NCI-H128 (cell line): ENCODE data around the gene FARP2.
"Not testable (repeated sequence)": the region's sequence is repeated elsewhere in the genome, so short reads cannot be mapped to it uniquely, and the experiment has no call there.

ENCODE experiments used
- DNase-seq: peaks from one replicate; lab custom pipeline; 2025; ENCODE audit not compliant: unreplicated experiment; lab: John Stamatoyannopoulos, UW

FARP2 gene, protein sequence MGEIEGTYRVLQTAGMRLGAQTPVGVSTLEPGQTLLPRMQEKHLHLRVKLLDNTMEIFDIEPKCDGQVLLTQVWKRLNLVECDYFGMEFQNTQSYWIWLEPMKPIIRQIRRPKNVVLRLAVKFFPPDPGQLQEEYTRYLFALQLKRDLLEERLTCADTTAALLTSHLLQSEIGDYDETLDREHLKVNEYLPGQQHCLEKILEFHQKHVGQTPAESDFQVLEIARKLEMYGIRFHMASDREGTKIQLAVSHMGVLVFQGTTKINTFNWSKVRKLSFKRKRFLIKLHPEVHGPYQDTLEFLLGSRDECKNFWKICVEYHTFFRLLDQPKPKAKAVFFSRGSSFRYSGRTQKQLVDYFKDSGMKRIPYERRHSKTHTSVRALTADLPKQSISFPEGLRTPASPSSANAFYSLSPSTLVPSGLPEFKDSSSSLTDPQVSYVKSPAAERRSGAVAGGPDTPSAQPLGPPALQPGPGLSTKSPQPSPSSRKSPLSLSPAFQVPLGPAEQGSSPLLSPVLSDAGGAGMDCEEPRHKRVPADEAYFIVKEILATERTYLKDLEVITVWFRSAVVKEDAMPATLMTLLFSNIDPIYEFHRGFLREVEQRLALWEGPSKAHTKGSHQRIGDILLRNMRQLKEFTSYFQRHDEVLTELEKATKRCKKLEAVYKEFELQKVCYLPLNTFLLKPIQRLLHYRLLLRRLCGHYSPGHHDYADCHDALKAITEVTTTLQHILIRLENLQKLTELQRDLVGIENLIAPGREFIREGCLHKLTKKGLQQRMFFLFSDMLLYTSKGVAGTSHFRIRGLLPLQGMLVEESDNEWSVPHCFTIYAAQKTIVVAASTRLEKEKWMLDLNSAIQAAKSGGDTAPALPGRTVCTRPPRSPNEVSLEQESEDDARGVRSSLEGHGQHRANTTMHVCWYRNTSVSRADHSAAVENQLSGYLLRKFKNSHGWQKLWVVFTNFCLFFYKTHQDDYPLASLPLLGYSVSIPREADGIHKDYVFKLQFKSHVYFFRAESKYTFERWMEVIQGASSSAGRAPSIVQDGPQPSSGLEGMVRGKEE

DNA sequence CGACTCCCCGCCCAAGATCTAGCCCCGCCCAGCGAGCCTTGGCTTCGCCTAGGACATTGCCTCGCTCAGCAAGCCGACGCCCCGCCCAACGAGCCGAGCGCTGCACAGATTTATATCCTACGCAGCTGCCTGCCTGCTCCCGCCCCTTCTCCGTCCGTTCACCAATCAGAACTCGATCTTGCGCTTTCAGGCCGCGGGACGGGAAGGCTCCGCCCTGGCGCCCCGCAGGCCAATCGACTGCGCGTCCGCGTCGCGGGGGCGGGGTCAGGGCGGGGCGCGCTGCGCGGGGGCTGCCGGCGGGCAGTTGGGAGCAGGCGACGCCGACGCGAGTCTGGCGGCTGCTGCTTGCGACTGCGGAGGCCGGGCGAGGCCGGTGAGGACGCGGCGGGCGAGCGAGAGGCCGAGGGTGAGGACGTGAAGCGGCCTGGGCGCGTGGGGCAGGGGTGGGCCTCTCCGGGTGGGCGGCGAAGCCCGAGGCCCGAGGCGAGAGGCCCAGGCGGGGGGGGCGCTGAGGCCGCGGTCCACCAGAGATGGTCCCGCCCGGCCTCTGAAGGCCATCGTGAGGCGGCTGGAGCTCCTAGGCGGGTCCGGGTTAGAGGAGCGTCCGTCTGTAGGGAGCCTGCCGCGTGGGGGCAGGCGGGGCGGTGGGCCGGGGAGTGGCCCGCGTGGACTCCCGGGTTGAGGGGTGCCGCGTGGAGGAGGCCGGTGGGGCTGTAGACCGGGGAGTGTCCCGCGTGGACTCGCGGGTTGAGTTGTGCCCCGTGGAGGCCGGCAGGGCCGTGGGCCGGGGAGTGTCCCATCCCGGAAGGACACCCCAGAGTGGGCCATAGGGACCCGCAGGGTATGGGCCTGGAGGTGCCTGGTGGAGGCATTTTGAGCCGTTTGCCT lies at the start of gene FARP2:
Gene FARP2 (plus strand): TSS at position 303 of the 888 bp plus-strand sequence. CDS start 16,823 bp downstream, outside the sequence.
- DNase-seq: peak; percentile 91

DNA sequence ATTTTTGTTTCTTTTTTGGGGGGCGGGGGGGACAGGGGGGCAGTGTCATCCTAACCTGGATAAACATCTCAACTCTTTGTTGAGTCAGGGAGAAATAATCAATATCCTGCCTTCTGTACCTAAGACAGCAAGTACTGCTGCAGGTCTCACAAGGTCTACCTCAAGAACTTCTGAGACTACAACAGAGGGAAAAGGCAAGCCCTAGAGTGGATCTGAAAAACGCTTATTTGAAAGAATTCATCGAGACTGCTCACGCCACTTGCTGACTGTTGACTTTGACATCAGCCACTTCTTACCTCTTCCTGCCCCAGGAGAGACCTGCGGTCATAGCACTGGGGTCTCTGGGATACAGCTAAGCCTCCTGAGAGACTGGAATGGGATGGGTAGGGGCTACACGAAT lies 49.0 kb upstream of the FARP2 start:
- DNase-seq: no peak

DNA sequence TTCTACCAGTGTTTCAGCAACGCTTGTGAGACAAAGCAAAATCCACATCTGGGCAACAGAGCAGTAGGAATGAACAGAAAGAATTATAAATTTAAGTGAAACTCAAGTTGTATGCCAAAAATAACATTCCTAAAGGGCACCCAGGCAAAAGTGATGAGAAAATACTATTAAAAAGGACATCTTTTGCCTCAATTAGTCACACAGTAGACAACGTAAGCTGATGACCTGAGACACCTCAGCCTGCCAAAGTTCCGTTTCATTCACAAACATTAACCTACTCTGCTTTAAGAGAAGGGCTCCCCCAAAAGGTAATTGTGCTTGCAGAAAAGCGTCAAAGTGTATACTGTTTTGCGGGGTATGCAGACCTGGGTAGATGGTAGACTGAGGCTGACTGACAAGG lies 47.8 kb upstream of the FARP2 start:
- no peak for DNase-seq

DNA sequence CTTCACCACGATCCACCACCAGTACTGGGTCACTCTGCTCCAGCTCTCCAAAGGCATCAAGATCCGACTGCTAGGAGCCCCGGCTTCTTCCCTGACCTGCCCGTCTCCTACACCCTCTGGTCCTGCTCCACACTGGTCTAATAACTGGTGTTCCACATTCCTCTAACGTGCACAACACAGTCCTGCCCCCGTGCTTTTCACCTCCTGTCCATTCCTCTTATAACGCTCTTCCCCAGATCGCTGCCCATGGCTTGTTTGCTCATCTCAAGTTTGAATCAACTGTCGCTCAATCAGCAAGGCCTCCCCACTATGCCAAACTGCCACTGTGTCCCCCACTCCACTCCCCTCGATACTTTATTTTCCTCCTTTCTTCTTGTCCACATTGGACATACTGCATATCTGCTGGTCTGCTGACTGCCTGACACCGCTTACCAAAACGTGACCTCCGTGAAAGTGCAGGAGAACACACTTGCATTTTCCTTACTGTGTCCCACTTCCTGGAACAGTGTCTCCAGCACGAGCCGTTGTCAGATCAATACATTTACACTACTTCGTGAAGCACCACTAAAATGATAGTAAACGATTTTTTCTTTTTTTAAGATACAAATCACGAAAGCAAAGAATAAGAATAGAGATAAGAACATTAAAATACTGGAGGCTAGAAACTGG lies 47.1 kb upstream of the FARP2 start:
- DNase-seq: no peak

DNA sequence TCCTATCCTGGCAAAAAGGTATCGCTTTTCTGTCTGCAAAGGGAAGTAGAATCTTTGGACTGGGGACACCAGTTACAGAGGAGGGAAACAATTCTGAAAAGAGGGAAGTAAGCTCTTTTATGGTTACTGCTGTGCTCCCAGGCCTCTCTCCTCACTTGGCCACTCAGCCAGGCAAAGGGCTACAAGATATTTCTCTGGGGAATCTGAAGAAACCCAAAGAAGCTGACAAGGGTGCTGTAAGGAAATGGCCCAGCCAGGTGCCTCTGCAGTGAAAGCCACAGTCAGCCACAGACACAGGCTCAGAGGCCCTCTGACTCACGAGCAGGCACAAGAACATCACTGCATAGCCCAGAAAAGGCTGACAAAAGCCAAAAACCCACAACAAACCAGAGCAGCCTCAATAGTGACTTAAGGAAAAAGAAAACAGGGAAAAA lies 46.4 kb upstream of the FARP2 start:
- DNase-seq: no peak

DNA sequence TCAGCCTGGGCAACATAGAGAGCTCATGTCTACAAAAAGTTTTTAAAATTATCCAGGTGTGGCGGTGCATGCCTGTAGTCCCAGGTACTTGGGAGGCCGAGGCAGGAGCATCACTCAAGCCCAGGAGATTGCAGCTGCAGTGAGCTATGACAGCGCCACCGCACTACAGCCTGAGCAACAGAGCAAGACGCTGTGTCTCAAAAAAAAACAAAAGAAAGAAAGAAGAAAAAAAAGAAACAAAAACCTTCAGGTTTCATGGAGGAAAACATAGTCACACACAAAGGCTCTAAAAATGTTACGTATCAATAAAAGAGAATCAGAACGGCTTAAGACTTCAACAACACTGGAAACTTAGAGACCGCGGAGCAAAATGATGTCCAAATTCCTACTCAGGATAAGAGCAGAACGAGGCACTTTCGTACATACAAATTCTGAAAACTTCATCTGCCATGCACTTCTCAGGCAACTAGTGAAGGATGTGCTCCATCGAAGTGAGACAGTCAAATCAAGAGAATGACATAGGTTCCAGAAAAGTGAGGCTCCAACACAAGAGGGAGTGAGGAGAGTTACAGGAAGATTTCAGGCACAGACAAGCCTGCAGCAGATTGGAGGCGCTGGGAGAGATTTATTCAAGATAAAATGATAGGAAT lies 45.0 kb upstream of the FARP2 start:
- DNase-seq: no peak

DNA sequence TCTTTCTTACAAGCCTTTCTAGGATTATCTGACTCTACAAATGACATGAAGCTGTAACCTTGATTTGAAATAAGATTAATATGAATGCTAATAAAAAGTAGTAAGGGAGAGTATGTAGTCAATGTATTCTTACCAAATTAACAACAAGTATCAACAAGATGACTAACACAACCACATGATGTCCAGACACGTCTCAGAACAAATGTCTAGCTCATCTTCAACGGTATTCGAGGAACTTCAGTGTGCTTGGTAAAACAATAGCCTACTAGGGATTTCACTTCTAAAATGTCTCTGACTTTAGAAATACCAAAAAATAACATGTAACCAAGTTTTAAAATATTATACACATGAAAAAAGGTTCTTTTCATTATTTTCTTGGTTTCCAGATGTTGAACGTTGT lies 44.0 kb upstream of the FARP2 start:
- no peak for DNase-seq

DNA sequence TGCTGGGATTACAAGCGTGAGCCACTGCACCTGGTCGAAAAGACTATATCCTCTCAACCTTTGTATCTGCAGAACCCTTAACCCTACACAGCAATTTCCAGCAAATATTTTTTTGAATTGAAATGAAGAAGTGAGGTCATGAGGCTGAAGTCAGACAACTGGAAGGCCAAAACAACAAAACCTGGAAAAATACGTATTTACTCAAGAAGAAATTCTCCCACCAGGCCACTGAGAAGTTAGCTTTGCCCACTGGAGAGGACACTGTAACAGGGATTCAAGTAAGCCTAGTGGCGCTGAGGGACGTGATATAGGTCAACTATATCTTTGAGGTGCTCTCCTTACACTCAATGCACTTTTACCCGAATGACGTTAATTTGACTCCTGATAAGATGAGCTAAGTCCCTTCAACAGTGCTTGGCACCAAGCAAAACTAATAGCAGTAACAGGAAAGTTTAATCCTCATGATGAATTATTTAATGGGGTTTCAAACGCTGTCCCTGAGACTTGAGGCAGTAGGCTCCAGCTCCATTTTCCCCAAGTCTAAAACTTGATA lies 42.5 kb upstream of the FARP2 start:
- no peak for DNase-seq

DNA sequence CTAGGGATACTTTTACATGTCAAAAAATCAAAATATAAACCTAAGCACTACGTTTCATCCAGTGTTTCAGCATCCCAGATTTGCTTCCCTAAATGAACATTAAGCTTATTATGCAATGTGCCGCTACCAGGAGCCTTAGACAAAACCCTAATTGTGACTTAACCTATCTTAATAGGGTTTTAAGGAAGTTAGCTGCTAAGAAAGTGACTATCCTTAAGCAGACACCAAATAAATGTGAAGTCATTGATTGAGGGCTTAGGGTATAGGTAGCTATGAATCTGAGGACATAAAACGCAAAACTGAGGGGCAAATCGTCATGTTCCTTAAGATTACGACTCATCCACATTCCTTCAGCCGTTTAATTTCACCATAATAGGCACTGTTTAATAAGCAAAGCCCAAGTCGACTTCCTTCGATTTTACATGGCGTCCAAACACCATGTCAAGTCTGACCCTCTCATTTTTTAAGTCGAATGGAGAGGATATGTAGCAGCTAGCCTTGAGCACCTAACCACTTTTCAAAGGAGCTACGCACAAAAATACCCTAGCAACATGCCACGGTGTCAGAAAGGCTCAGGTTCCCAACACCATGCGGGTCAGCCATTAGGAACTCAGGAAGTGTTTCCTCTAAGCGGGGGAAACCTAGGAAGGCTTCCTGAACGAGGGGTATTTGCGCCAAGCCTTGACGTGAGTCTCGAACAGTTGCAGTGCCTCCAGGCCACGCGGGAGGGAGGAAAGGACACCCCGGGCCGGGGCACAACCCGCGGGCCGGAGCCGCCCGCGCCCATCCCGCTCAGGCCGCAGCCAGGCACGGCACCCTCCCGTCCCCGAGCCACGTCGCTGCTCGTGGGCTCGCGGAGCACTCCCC lies 41.6 kb upstream of the FARP2 start:
- DNase-seq: no peak

DNA sequence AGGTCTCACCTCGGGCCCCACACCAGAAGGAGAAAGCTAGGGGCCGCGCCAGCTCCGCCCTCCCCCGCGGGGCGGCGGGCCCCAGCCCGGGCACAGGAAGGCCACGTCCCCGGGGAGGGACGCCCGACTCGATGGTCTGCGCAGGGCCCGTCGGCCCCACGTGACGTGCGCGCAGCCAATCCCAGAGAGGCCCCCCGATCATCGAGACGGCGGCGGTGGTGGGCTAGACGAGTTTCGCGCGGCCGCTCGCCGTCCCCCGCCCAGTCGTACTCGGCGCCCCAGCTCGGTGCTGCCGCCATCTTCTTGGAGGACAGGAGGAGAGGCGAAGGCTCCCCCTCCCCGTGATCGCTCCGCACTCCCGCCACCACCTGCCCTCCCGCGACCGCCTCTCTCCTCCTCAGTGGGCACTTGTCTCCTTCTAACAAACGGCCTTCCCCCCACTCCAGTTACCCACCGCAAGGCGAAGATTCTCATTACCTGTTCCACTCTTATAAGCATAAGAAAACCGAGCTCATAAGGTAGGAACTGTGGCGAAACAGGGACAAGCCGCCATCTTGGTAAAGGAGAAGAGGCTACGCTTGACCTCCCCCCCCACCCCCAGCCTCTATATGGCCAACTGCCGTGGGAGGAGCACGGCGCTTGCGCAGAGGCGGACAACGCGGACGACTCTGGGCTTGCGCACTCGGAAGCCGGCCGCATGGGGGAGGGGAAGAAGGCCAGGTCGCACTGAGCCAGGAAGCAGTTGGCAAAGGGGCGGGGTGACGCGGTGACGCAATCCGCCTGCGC lies 40.8 kb upstream of the FARP2 start, which contains the start of gene HDLBP:
Gene HDLBP (minus strand): TSS at position 580 of the 786 bp plus-strand sequence. CDS start 48,803 bp downstream, outside the sequence.
- DNase-seq: peak; percentile 90

DNA sequence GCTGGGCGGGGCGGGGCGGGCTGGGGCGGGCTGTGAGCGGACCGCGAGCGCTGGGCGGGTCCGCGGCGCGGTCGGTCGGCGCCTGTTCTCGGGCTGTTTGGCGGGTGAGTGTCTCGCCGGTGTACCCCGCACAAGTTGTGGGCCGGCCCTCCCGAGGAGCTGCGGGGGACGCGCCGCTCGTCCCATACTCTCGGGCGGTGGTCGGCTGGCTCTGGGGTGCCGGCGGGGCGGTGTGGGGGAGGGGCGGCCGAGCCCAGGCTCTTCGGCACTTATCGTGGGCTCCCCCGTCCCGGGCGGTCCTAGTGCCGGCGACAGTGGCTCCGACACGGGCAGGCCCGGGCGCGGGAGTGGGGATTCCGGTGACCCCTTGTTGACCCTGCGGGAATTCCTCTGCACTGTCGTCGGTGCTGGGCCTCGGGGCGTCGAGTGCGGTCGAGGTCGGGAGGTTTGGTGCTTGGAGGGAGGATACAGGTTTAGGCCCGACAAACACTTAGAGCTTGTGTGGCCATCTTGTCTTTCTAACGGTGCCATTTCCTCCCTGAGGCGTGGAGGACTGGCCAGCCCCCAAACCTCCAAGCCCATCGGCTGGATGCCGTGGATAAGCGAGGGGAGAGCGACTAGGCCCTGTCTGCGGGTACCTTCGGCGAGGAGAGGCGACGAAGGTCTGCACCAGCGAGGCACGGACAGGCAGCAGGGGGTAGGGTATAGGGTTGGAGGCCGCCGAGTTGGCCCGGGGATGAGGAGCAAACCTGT lies 40.0 kb upstream of the FARP2 start, which contains the start of gene SEPTIN2:
Gene SEPTIN2 (plus strand): TSS at position 47 of the 753 bp plus-strand sequence. CDS start 8,308 bp downstream, outside the sequence.
- DNase-seq: no peak

DNA sequence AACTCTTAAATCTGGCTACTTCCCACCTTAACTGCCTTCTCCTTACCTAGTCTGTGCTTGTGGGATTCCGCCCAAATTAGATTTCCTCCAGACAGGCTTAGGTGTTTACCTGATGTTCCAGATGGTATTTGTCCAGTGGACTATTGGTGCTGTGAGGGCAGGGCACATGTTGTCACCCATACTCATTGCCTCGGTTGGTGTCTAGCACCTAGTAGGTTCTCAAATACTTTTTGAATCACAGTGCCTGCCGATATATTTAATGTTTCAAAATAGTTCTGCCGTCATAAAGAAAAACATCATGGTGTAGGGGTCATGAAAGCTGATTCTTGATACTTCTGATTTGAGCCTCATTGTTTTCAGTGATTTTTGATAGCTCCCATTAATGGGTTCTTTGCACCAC lies 39.3 kb upstream of the FARP2 start:
- no peak for DNase-seq

DNA sequence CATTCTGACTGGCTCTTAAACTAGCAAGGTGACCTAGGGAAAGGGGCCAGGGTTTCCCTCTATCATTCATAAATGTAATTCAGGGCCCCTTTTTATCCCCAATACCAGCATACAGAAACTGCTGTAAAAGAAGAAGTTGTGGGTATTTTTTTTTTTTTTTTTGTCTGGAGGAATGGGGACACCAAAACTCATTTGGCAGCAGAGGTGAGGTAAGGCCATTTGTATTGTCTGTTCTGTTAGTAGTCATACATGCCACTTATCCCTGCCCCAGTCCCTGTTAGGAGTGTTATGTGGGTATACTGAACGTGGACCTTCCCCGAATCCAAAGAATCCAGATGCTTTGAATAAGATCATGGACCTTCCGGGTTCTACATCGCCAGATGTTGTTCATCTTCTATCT lies 38.7 kb upstream of the FARP2 start:
- DNase-seq: no peak

DNA sequence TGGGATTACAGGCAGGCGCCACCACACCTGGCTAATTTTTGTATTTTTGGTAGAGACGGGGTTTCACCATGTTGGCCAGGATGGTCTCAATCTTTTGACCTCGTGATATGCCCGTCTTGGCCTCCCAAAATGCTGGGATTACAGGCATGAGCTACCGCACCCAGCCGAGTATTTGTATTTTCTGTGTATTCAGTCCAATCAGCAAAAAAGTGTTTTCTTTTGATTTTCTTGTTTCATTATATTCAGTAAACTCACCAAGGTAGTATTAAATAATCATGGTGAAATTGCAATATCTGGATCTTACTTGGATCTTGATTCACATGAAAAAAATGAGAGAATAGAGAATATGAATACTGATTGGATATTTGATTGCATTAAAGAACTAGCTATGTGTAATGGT lies 37.3 kb upstream of the FARP2 start:
- DNase-seq: not testable (repeated sequence)

DNA sequence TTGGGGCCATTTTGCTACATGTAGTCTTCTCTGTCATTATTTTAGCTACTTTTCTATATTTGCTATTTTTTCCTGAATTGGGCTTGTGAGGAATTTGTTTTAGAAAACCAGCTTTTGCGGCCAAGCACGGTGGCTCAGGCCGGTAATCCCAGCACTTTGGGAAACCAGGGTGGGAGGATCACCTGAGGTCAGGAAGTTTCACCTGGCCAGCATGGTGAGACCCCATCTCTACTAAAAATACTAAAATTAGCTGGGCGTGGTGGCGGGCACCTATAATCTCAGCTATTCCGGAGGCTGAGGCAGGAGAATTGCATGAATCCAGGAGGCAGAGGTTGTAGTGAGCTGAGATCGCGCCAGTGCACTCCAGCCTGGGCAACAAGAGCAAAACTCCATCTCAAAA lies 35.7 kb upstream of the FARP2 start:
- DNase-seq: no peak

DNA sequence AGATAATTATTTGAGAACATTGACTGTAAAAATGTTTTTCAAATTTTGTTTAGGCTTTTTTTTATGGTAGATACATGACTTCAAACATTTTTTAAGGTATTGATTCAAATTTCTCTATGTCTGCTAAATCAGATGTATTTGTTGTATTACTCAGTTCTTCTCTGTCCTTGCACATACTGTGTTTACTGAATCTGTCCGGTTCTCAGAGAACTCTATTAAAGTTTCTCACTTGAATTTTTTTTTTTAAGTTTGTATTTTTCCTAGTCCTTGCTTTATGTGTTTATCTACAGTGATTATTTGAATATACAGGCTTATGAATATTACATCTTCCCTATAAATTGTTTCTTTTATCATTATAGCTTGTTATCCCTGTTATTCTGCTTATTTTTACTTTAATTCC lies 35.1 kb upstream of the FARP2 start:
- no peak for DNase-seq

DNA sequence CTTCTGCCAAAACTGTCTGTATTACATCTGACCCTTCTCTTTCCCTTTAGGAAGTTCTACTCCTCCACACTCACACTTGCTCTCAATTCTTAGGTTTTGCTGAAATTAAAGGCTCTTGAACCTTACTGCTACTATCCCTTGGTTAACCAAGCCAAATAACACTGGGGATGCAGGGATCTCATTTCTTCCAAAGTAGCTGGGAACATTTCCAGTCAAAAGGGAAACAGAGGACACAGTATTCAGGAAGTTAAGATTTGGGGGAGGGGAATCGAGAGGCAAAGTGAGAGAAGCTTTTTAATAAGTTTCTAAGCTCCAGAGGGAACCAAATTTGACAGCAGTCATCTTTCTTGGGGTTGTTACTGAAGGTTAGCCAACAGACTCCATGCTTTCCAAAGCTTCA lies 34.2 kb upstream of the FARP2 start:
- no peak for DNase-seq
